WTC11 (cell line): ENCODE data around the gene KNSTRN. TPM values are rescaled to one million over a fixed set of nuclear protein-coding genes. Genes with fewer than 3 reads are reported as not detected.

Source experiments
- ATAC-seq: fragments of 200-7000 bp; cut with Tn5 transposase; 2 replicates; pipeline ENCODE4 v1.10.0; 2021; ENCODE audit warnings: mild to moderate bottlenecking, moderate library complexity
- CTCF ChIA-PET: fragments of 300-600 bp; sonication (Branson Sonifier 250); formaldehyde crosslinking; loops from one replicate; lab custom pipeline; 2021; ENCODE audit warnings: antibody characterized with exemption; lab: Charles Lee
- POLR2A ChIA-PET: fragments of 350-600 bp; sonication (Branson Sonifier 250); formaldehyde crosslinking; loops from one replicate; lab custom pipeline; 2021; ENCODE audit warnings: antibody characterized with exemption; lab: Charles Lee
- DNase-seq: peaks from one replicate; pipeline ENCODE4 v3.0.0; 2021; ENCODE audit warnings: low spot score
- H3K27ac Mint-ChIP-seq: 2 replicates; pipeline ENCODE4 v1.8.0; 2021; ENCODE audit warnings: mixed read lengths
- H3K27me3 Mint-ChIP-seq: 2 replicates; pipeline ENCODE4 v1.8.0; 2021; ENCODE audit warnings: low read depth, mild to moderate bottlenecking, moderate library complexity, mixed read lengths
- H3K36me3 Mint-ChIP-seq: 2 replicates; pipeline ENCODE4 v1.8.0; 2021; ENCODE audit warnings: mixed read lengths
- H3K4me1 Mint-ChIP-seq: 2 replicates; pipeline ENCODE4 v1.8.0; 2022; ENCODE audit warnings: mixed read lengths
- H3K4me3 Mint-ChIP-seq: 2 replicates; pipeline ENCODE4 v1.8.0; 2021; ENCODE audit warnings: mild to moderate bottlenecking, moderate library complexity, mixed read lengths
- H3K9me3 Mint-ChIP-seq: 2 replicates; pipeline ENCODE4 v1.8.0; 2021; ENCODE audit warnings: mixed read lengths
- FOXK1 ChIP-seq: sonication (generic); formaldehyde crosslinking; IDR thresholded peaks from 2 replicates; pipeline ENCODE4 v1.8.0; 2022; ENCODE audit warnings: mild to moderate bottlenecking, moderate library complexity, missing genetic modification reagents
- GTF2I ChIP-seq: fragments of 250-450 bp; sonication (Bioruptor Pico); conservative IDR thresholded peaks from 2 replicates; pipeline ENCODE4 v1.4.0; 2021; ENCODE audit warnings: mild to moderate bottlenecking
- NFATC4 ChIP-seq: fragments of 250-450 bp; sonication (Bioruptor Pico); IDR thresholded peaks from 2 replicates; pipeline ENCODE4 v1.9.0; 2021; ENCODE audit warnings: mild to moderate bottlenecking
- NFE2L1 ChIP-seq: sonication (generic); formaldehyde crosslinking; IDR thresholded peaks from 2 replicates; pipeline ENCODE4 v1.8.1; 2023; ENCODE audit warnings: missing genetic modification reagents
- PRRX2 ChIP-seq: fragments of 250-450 bp; sonication (Bioruptor Pico); IDR thresholded peaks from 2 replicates; pipeline ENCODE4 v1.8.0; 2021; ENCODE audit warnings: mild to moderate bottlenecking
- SMAD3 ChIP-seq: sonication (generic); formaldehyde crosslinking; IDR thresholded peaks from 2 replicates; pipeline ENCODE4 v1.8.0; 2022; ENCODE audit warnings: missing genetic modification reagents, mild to moderate bottlenecking, borderline replicate concordance
- ZBTB21 ChIP-seq: sonication (generic); formaldehyde crosslinking; IDR thresholded peaks from 2 replicates; pipeline ENCODE4 v1.8.1; 2023; ENCODE audit warnings: mild to moderate bottlenecking, missing genetic modification reagents, borderline replicate concordance
- ZNF121 ChIP-seq: sonication (generic); formaldehyde crosslinking; IDR thresholded peaks from 2 replicates; pipeline ENCODE4 v1.8.0; 2023; ENCODE audit warnings: missing genetic modification reagents
- ZNF232 ChIP-seq: sonication (generic); formaldehyde crosslinking; IDR thresholded peaks from 2 replicates; pipeline ENCODE4 v1.8.0; 2022; ENCODE audit warnings: mild to moderate bottlenecking, missing genetic modification reagents
- ZNF416 ChIP-seq: fragments of 250-450 bp; sonication (Bioruptor Pico); IDR thresholded peaks from 2 replicates; pipeline ENCODE4 v1.9.0; 2021; ENCODE audit warnings: mild to moderate bottlenecking, inconsistent platforms
- ZNF423 ChIP-seq: fragments of 250-450 bp; sonication (Bioruptor Pico); IDR thresholded peaks from 2 replicates; pipeline ENCODE4 v2.1.2; 2022; ENCODE audit warnings: mild to moderate bottlenecking, moderate library complexity
- total RNA-seq: library from RNA; stranded (reverse); gene quantifications from 3 replicates; pipeline ENCODE4 v1.2.3, GENCODE V29; 2021
- TF ChIP-seq, protein P1 (sequence below): sonication (generic); formaldehyde crosslinking; IDR thresholded peaks from 2 replicates; pipeline ENCODE4 v1.8.0; 2022; ENCODE audit warnings: mild to moderate bottlenecking, missing genetic modification reagents
- TF ChIP-seq, protein P2 (sequence below): sonication (generic); formaldehyde crosslinking; conservative IDR thresholded peaks from 2 replicates; pipeline ENCODE4 v1.8.1; 2023; ENCODE audit warnings: mild to moderate bottlenecking, low read depth, missing genetic modification reagents, moderate library complexity
- TF ChIP-seq, protein P3 (sequence below): sonication (generic); formaldehyde crosslinking; IDR thresholded peaks from 2 replicates; pipeline ENCODE4 v1.8.1; 2023; ENCODE audit warnings: mild to moderate bottlenecking, moderate library complexity, missing genetic modification reagents
- TF ChIP-seq, protein P4 (sequence below): sonication (generic); formaldehyde crosslinking; IDR thresholded peaks from 2 replicates; pipeline ENCODE4 v1.8.1; 2023; ENCODE audit warnings: mild to moderate bottlenecking, missing genetic modification reagents
- TF ChIP-seq, protein P5 (sequence below): sonication (generic); formaldehyde crosslinking; IDR thresholded peaks from 2 replicates; pipeline ENCODE4 v1.8.1; 2023; ENCODE audit warnings: mild to moderate bottlenecking, missing genetic modification reagents, borderline replicate concordance
- TF ChIP-seq, protein P6 (sequence below): fragments of 250-450 bp; sonication (Bioruptor Pico); conservative IDR thresholded peaks from 2 replicates; pipeline ENCODE4 v1.9.0; 2021; ENCODE audit warnings: mild to moderate bottlenecking
- TF ChIP-seq, protein P7 (sequence below): fragments of 200-600 bp; IDR thresholded peaks from 2 replicates; pipeline ENCODE4 v1.8.0; 2022; ENCODE audit warnings: antibody characterized with exemption
- TF ChIP-seq, protein P8 (sequence below): sonication (generic); formaldehyde crosslinking; IDR thresholded peaks from 2 replicates; pipeline ENCODE4 v1.8.1; 2022; ENCODE audit warnings: missing genetic modification reagents, borderline replicate concordance

Gene KNSTRN
- total RNA-seq, 1 experiment from 2014 or later: 73.4 TPM

DNA sequence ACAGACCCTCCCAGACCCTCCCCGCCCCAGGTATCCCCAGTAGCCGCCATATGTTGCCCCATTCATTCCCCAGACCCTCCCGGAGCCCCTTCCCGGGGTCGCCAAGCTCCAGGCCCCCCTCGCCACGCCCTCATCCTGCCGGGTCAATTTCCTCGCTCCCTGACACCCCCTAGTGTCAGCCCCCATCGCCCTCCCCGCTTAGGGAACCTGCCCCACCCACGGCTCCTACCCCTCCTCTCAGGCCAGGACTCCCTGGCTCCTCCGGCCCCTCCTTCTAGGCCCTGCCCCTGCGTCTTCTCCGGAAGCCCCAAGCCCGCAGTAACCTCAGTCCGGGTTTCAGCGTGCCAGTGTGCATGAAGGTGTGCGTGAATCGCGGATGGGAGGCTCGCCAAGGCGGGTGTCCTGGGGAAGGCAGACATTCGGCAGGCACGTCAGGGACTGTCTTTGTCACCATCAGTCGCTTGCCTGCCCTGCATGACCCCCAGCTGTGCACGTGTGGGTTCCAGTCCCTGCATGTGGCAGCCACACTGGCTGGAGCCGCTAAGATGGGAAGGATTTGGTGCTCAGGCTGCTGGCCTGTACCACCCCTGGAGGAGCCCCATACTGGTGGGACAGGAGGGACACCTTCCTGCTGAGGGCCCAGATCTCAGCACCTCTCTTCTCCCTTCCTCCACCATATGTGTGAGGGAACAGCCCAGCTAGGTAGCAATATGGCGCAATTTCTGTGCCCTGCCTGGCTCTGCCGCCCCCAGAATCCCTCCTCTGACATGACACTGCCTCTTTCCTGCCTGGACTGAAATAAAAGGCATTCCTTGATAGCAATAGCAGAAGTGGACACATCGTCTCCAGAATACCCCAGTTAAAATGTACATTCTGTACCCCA lies 23.8 kb upstream of the KNSTRN start:
- peak overlapping the region; percentile 78 for H3K4me3 Mint-ChIP-seq
- peaks cover 26% of the 10 kb centered on the region for H3K4me1 Mint-ChIP-seq
- DNase-seq (peak; percentile 57), ATAC-seq (peak; percentile 46)
- ChIA-PET CTCF (interaction anchor here (0.6 to 7.2 kb wide), 7 partner anchors 9 to 576 kb away, joined by 3 to 63 read pairs (median 5); partner anchors contain the start of gene FSIP1), POLR2A (interaction anchor here (0.6 kb wide), 1 partner anchor 42 kb away, joined by 6 read pairs; no protein-coding TSS in a partner anchor)
- H3K27me3 Mint-ChIP-seq: peaks cover 34% of the 10 kb centered on the region
- no peaks in the 10 kb centered on the region for H3K9me3 Mint-ChIP-seq
- no peaks in the 10 kb centered on the region for H3K36me3 Mint-ChIP-seq
- no peak overlapping the region for H3K27ac Mint-ChIP-seq
- TF ChIP-seq NFE2L1 (no peak), ZNF121 (CRISPR knock-in tag) (no peak), SMAD3 (CRISPR knock-in tag) (no peak), ZNF423 (CRISPR knock-in tag) (no peak), PRRX2 (no peak), NFATC4 (no peak), FOXK1 (0 out of 2 replicates have a peak, but pooled peaks have one; percentile 25), ZNF416 (CRISPR knock-in tag) (no peak), ZBTB21 (CRISPR knock-in tag) (no peak), ZNF232 (no peak), GTF2I (CRISPR knock-in tag) (no peak)
- TF ChIP-seq, protein P1, sequence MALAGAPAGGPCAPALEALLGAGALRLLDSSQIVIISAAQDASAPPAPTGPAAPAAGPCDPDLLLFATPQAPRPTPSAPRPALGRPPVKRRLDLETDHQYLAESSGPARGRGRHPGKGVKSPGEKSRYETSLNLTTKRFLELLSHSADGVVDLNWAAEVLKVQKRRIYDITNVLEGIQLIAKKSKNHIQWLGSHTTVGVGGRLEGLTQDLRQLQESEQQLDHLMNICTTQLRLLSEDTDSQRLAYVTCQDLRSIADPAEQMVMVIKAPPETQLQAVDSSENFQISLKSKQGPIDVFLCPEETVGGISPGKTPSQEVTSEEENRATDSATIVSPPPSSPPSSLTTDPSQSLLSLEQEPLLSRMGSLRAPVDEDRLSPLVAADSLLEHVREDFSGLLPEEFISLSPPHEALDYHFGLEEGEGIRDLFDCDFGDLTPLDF (CRISPR knock-in tag): no peak
- TF ChIP-seq, protein P2, sequence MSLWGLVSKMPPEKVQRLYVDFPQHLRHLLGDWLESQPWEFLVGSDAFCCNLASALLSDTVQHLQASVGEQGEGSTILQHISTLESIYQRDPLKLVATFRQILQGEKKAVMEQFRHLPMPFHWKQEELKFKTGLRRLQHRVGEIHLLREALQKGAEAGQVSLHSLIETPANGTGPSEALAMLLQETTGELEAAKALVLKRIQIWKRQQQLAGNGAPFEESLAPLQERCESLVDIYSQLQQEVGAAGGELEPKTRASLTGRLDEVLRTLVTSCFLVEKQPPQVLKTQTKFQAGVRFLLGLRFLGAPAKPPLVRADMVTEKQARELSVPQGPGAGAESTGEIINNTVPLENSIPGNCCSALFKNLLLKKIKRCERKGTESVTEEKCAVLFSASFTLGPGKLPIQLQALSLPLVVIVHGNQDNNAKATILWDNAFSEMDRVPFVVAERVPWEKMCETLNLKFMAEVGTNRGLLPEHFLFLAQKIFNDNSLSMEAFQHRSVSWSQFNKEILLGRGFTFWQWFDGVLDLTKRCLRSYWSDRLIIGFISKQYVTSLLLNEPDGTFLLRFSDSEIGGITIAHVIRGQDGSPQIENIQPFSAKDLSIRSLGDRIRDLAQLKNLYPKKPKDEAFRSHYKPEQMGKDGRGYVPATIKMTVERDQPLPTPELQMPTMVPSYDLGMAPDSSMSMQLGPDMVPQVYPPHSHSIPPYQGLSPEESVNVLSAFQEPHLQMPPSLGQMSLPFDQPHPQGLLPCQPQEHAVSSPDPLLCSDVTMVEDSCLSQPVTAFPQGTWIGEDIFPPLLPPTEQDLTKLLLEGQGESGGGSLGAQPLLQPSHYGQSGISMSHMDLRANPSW (CRISPR knock-in tag): no peak
- TF ChIP-seq, protein P3, sequence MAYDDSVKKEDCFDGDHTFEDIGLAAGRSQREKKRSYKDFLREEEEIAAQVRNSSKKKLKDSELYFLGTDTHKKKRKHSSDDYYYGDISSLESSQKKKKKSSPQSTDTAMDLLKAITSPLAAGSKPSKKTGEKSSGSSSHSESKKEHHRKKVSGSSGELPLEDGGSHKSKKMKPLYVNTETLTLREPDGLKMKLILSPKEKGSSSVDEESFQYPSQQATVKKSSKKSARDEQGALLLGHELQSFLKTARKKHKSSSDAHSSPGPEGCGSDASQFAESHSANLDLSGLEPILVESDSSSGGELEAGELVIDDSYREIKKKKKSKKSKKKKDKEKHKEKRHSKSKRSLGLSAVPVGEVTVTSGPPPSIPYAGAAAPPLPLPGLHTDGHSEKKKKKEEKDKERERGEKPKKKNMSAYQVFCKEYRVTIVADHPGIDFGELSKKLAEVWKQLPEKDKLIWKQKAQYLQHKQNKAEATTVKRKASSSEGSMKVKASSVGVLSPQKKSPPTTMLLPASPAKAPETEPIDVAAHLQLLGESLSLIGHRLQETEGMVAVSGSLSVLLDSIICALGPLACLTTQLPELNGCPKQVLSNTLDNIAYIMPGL (CRISPR knock-in tag): no peak
- TF ChIP-seq, protein P4, sequence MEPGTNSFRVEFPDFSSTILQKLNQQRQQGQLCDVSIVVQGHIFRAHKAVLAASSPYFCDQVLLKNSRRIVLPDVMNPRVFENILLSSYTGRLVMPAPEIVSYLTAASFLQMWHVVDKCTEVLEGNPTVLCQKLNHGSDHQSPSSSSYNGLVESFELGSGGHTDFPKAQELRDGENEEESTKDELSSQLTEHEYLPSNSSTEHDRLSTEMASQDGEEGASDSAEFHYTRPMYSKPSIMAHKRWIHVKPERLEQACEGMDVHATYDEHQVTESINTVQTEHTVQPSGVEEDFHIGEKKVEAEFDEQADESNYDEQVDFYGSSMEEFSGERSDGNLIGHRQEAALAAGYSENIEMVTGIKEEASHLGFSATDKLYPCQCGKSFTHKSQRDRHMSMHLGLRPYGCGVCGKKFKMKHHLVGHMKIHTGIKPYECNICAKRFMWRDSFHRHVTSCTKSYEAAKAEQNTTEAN (CRISPR knock-in tag): no peak
- TF ChIP-seq, protein P5, sequence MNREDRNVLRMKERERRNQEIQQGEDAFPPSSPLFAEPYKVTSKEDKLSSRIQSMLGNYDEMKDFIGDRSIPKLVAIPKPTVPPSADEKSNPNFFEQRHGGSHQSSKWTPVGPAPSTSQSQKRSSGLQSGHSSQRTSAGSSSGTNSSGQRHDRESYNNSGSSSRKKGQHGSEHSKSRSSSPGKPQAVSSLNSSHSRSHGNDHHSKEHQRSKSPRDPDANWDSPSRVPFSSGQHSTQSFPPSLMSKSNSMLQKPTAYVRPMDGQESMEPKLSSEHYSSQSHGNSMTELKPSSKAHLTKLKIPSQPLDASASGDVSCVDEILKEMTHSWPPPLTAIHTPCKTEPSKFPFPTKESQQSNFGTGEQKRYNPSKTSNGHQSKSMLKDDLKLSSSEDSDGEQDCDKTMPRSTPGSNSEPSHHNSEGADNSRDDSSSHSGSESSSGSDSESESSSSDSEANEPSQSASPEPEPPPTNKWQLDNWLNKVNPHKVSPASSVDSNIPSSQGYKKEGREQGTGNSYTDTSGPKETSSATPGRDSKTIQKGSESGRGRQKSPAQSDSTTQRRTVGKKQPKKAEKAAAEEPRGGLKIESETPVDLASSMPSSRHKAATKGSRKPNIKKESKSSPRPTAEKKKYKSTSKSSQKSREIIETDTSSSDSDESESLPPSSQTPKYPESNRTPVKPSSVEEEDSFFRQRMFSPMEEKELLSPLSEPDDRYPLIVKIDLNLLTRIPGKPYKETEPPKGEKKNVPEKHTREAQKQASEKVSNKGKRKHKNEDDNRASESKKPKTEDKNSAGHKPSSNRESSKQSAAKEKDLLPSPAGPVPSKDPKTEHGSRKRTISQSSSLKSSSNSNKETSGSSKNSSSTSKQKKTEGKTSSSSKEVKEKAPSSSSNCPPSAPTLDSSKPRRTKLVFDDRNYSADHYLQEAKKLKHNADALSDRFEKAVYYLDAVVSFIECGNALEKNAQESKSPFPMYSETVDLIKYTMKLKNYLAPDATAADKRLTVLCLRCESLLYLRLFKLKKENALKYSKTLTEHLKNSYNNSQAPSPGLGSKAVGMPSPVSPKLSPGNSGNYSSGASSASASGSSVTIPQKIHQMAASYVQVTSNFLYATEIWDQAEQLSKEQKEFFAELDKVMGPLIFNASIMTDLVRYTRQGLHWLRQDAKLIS: no peak
- TF ChIP-seq, protein P6, sequence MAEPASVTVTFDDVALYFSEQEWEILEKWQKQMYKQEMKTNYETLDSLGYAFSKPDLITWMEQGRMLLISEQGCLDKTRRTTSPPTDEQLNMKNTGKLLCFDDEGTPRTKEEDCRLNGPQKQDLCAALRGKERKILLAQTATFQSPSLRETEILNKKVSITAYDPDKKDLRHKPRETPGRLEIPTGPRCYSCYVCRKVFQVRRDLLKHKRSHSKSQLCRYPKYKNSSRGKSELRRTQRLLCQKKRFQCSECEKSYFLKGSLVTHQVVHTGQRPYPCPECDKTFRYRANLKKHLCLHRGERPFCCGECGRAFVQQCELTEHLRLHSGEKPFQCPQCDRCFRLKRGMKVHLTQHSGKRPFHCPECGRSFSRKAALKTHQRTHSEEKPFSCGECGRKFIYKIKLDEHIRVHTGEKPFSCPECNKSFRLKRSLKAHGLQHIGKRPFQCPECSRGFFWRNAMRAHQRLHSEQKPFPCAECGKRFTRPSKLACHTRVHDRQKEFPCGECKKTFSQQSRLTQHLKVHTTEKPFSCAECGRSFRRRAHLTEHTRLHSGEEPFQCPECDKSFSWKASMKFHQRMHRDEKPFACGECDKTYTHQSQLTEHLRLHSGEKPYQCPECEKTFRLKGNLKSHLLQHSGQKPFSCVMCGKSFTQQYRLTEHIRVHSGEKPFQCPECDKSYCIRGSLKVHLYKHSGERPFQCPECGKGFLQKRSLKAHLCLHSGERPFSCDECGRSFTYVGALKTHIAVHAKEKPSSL (CRISPR knock-in tag): no peak
- TF ChIP-seq, protein P7, sequence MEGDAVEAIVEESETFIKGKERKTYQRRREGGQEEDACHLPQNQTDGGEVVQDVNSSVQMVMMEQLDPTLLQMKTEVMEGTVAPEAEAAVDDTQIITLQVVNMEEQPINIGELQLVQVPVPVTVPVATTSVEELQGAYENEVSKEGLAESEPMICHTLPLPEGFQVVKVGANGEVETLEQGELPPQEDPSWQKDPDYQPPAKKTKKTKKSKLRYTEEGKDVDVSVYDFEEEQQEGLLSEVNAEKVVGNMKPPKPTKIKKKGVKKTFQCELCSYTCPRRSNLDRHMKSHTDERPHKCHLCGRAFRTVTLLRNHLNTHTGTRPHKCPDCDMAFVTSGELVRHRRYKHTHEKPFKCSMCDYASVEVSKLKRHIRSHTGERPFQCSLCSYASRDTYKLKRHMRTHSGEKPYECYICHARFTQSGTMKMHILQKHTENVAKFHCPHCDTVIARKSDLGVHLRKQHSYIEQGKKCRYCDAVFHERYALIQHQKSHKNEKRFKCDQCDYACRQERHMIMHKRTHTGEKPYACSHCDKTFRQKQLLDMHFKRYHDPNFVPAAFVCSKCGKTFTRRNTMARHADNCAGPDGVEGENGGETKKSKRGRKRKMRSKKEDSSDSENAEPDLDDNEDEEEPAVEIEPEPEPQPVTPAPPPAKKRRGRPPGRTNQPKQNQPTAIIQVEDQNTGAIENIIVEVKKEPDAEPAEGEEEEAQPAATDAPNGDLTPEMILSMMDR: no peak
- TF ChIP-seq, protein P8, sequence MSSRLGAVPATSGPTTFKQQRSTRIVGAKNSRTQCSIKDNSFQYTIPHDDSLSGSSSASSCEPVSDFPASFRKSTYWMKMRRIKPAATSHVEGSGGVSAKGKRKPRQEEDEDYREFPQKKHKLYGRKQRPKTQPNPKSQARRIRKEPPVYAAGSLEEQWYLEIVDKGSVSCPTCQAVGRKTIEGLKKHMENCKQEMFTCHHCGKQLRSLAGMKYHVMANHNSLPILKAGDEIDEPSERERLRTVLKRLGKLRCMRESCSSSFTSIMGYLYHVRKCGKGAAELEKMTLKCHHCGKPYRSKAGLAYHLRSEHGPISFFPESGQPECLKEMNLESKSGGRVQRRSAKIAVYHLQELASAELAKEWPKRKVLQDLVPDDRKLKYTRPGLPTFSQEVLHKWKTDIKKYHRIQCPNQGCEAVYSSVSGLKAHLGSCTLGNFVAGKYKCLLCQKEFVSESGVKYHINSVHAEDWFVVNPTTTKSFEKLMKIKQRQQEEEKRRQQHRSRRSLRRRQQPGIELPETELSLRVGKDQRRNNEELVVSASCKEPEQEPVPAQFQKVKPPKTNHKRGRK (CRISPR knock-in tag): no peak
